HL-60 (cell line): Measurements from ENCODE around the gene TSC22D3.

ENCODE experiments used
- POLR2AphosphoS5 ChIP-seq: IDR thresholded peaks from 2 replicates; pipeline ENCODE4 v1.6.1; 2012; ENCODE audit warnings: low read depth
- REST ChIP-seq: IDR thresholded peaks from 2 replicates; pipeline ENCODE4 v1.6.1; 2012; ENCODE audit warnings: low read depth; ENCODE audit not compliant: insufficient replicate concordance
- TF ChIP-seq, protein P1 (sequence below): IDR thresholded peaks from one replicate; pipeline ENCODE4 v1.5.1; 2011; ENCODE audit warnings: low read length, control low read depth, inconsistent platforms; ENCODE audit not compliant: insufficient read depth

DNA sequence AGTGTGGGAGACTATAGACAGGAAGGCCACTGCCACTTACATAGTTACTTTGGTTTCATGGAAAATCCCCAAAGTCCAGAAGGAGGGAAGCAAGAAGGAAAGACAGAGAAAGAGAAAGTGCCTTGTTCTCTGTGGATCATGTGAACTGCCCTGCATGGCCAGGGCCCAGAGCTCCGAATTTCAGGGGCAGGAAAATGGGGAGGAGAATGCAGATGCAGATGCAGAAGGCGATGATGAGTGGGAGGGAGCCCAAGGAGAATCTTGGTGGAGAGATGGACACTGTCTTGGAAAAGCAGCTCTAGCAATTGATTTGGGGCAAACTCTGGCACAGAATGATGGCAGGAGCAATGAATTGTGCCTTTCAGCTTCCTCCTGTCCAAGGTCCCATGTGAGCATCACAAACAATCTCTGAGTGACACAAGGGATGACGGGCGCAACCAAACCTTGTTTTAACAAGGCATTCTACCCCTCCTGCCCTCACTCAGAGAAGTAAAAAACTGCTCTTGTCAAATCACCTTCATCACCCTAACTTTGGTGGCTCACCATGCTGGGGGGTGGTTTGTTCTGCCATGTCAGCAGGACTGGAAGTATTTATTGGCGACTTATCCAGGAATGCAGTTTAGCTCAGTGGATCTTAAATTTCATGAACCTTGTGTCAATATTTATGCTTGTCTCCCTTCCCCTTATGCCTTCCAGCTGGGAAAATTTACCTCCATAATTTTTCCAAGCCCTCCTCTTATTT is 53.5 kb downstream of the TSC22D3 start:
- TF ChIP-seq REST, result no peak
- TF ChIP-seq, protein P1, sequence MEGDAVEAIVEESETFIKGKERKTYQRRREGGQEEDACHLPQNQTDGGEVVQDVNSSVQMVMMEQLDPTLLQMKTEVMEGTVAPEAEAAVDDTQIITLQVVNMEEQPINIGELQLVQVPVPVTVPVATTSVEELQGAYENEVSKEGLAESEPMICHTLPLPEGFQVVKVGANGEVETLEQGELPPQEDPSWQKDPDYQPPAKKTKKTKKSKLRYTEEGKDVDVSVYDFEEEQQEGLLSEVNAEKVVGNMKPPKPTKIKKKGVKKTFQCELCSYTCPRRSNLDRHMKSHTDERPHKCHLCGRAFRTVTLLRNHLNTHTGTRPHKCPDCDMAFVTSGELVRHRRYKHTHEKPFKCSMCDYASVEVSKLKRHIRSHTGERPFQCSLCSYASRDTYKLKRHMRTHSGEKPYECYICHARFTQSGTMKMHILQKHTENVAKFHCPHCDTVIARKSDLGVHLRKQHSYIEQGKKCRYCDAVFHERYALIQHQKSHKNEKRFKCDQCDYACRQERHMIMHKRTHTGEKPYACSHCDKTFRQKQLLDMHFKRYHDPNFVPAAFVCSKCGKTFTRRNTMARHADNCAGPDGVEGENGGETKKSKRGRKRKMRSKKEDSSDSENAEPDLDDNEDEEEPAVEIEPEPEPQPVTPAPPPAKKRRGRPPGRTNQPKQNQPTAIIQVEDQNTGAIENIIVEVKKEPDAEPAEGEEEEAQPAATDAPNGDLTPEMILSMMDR, result no peak
- no peak for TF ChIP-seq POLR2AphosphoS5
